B cell (primary cell): ENCODE measurements around the gene LY9. TPM values are rescaled to one million over a fixed set of nuclear protein-coding genes. Genes with fewer than 3 reads are reported as not detected.
A peak's percentile ranks its signal among the peaks of the same experiment; 100 is the strongest.

Source experiments
- ATAC-seq: fragments of 200-7000 bp; cut with Tn5 transposase; one replicate; pipeline ENCODE4 v1.10.0; 2021; ENCODE audit warnings: low read depth, mild to moderate bottlenecking, moderate number of reproducible peaks, moderate library complexity
- CTCF ChIA-PET: fragments of 350-600 bp; sonication (Branson Sonifier 250); formaldehyde crosslinking; loops from one replicate; lab custom pipeline; 2021; ENCODE audit warnings: antibody characterized with exemption, inconsistent platforms; lab: Charles Lee
- POLR2A ChIA-PET: fragments of 350-600 bp; sonication (Branson Sonifier 250); formaldehyde crosslinking; loops from one replicate; lab custom pipeline; 2021; ENCODE audit warnings: antibody characterized with exemption; lab: Charles Lee
- DNase-seq: peaks from one replicate; pipeline ENCODE4 v3.0.0; 2013
- H2AFZ ChIP-seq: 2 replicates; pipeline ENCODE4 v1.6.1; 2012; ENCODE audit warnings: mild to moderate bottlenecking, low read depth, low read length; ENCODE audit not compliant: insufficient read depth, poor library complexity, severe bottlenecking
- H3K27ac ChIP-seq, 2 donors: 1 replicate in 1 of 2; 2 replicates in 1 of 2; pipeline ENCODE4 v1.5.1; 2012 to 2013; ENCODE audit warnings: low read length in 2 of 2, mild to moderate bottlenecking in 2 of 2, moderate library complexity in 1 of 2
- H3K27me3 ChIP-seq, 4 experiments: fragments of 200-600 bp in 1 of 4; sonication (generic) in 1 of 4; replicated peaks in 1 of 4; 1 replicate in 2 of 4; 2 replicates in 2 of 4; pipeline versions ENCODE4 v1.6.1 to v1.7.0; 2013 to 2016; ENCODE audit warnings: low read length in 3 of 4, mild to moderate bottlenecking in 2 of 4, mixed read lengths in 1 of 4, moderate library complexity in 1 of 4; ENCODE audit not compliant: insufficient read depth in 4 of 4, control insufficient read depth in 3 of 4; ENCODE audit errors: control extremely low read depth in 1 of 4
- H3K36me3 ChIP-seq, 2 experiments: replicated peaks in 1 of 2; 1 replicate in 1 of 2; 2 replicates in 1 of 2; pipeline versions ENCODE4 v1.6.1 to v1.7.1; 2013; ENCODE audit warnings: low read length in 1 of 2; ENCODE audit not compliant: insufficient read depth in 2 of 2, control insufficient read depth in 1 of 2; ENCODE audit errors: control extremely low read depth in 1 of 2, extremely low read depth in 1 of 2
- H3K4me1 ChIP-seq, 2 donors: fragments of 200-600 bp in 1 of 2; sonication (generic) in 1 of 2; 1 replicate in 1 of 2; 2 replicates in 1 of 2; pipeline versions ENCODE4 v1.5.1 to v1.6.1; 2013 to 2017; ENCODE audit warnings: low read length in 2 of 2; ENCODE audit not compliant: control insufficient read depth in 2 of 2, insufficient read depth in 2 of 2
- H3K4me2 ChIP-seq: replicated peaks from 2 replicates; pipeline ENCODE3; 2012; ENCODE audit warnings: mild to moderate bottlenecking, low read depth, low read length; ENCODE audit not compliant: poor library complexity, severe bottlenecking
- H3K4me3 ChIP-seq, 5 experiments: fragments of 200-600 bp in 1 of 5; sonication (generic) in 1 of 5; 1 replicate in 3 of 5; 2 replicates in 2 of 5; pipeline versions ENCODE4 v1.5.1 to v1.7.0; 2011 to 2016; ENCODE audit warnings: low read length in 4 of 5, mild to moderate bottlenecking in 4 of 5, low read depth in 2 of 5, control low read depth in 1 of 5, moderate library complexity in 1 of 5; ENCODE audit not compliant: insufficient read depth in 1 of 5; ENCODE audit errors: control extremely low read depth in 1 of 5, extremely low read depth in 1 of 5
- H3K79me2 ChIP-seq: fragments of 200-600 bp; sonication (generic); one replicate; pipeline ENCODE4 v1.6.0; 2016; ENCODE audit warnings: low read length; ENCODE audit not compliant: control insufficient read depth, insufficient read depth
- H3K9ac ChIP-seq: fragments of 200-600 bp; sonication (generic); 2 replicates; pipeline ENCODE4 v1.6.1; 2017; ENCODE audit warnings: mild to moderate bottlenecking, low read length, moderate library complexity
- H3K9me3 ChIP-seq, 3 donors: one replicate each; pipeline versions ENCODE4 v1.6.1 to v1.7.1; 2013; ENCODE audit warnings: low read length in 2 of 3; ENCODE audit not compliant: control insufficient read depth in 2 of 3, insufficient read depth in 1 of 3; ENCODE audit errors: control extremely low read depth in 1 of 3
- H4K20me1 ChIP-seq: 2 replicates; pipeline ENCODE4 v1.6.0; 2012; ENCODE audit warnings: mild to moderate bottlenecking, low read length; ENCODE audit not compliant: insufficient read depth, control insufficient read depth, poor library complexity, severe bottlenecking
- H3K27ac Mint-ChIP-seq: one replicate; pipeline ENCODE4 v1.8.0; 2021; ENCODE audit warnings: mixed read lengths
- H3K27me3 Mint-ChIP-seq: one replicate; pipeline ENCODE4 v1.8.0; 2021; ENCODE audit warnings: mixed read lengths
- H3K4me1 Mint-ChIP-seq: one replicate; pipeline ENCODE4 v1.8.0; 2021; ENCODE audit warnings: mixed read lengths
- H3K4me3 Mint-ChIP-seq: one replicate; pipeline ENCODE4 v1.8.0; 2021; ENCODE audit warnings: mixed read lengths
- H3K9me3 Mint-ChIP-seq: one replicate; pipeline ENCODE4 v1.8.0; 2022; ENCODE audit warnings: mixed read lengths; ENCODE audit not compliant: insufficient read depth
- EZH2 ChIP-seq: IDR thresholded peaks from 2 replicates; pipeline ENCODE4 v1.6.1; 2012; ENCODE audit warnings: borderline replicate concordance, low read depth, mild to moderate bottlenecking, moderate library complexity, low read length; ENCODE audit not compliant: insufficient read depth, poor library complexity, severe bottlenecking
- WGBS: methylation state at CpG from one replicate; pipeline ENCODE4 v1.1.5; 2013; ENCODE audit warnings: missing lambda C conversion rate; ENCODE audit not compliant: insufficient coverage; 5-methylcytosine and 5-hydroxymethylcytosine counted together
- intact Hi-C: fragments of 100-400 bp; cut with micrococcal nuclease; formaldehyde crosslinking; loops from one replicate; pipeline ENCODE4 v1.10.0; 2022
- polyA plus RNA-seq: library from polyadenylated mRNA; depleted of rRNA; stranded (reverse); fragments of >200 nt; gene quantifications from 2 replicates; pipeline ENCODE4 v1.2.3, GENCODE V29; 2012
- total RNA-seq, 2 donors: library from RNA; stranded (reverse); fragments of 120-200 nt in 1 of 2; gene quantifications; 1 replicate in 1 of 2; 2 replicates in 1 of 2; pipeline versions ENCODE4 v1.2.3 to v1.2.4, GENCODE V29; 2013 to 2022
- TF ChIP-seq, protein P1 (sequence below): fragments of 200-600 bp; IDR thresholded peaks from one replicate; pipeline ENCODE4 v1.8.0; 2022; ENCODE audit warnings: antibody characterized with exemption, mild to moderate bottlenecking

Gene LY9
- total and polyA plus RNA-seq, 2 donors (not counting 1 experiment from before 2014, with no cell fraction given), result 252 to 365 TPM

- POLR2A ChIA-PET, result no interaction called here
- CTCF ChIA-PET, result interaction anchor here (1.0 to 9.8 kb wide), 4 partner anchors 25 to 150 kb away, joined by 3 to 150 read pairs (median 4); no protein-coding TSS in a partner anchor
- Histone ChIP-seq H4K20me1 (peaks cover 3% of the 10 kb centered on the region), H3K4me1 (peaks cover 45 to 50% of the 10 kb centered on the region in 2 donors), H3K9ac (no peak overlapping the region), H3K36me3 (peaks cover 5 to 62% of the 10 kb centered on the region in 2 experiments), H2AFZ (no peak overlapping the region), H3K79me2 (peaks cover 99% of the 10 kb centered on the region), H3K9me3 (peaks cover 7 to 14% (median 10%) of the 10 kb centered on the region in 3 donors), H3K4me2 (peak overlapping the region; percentile 87), H3K27ac (no peak overlapping the region), H3K4me3 (no peak overlapping the region), H3K27me3 (no peaks in the 10 kb centered on the region)
- TF ChIP-seq, protein P1, sequence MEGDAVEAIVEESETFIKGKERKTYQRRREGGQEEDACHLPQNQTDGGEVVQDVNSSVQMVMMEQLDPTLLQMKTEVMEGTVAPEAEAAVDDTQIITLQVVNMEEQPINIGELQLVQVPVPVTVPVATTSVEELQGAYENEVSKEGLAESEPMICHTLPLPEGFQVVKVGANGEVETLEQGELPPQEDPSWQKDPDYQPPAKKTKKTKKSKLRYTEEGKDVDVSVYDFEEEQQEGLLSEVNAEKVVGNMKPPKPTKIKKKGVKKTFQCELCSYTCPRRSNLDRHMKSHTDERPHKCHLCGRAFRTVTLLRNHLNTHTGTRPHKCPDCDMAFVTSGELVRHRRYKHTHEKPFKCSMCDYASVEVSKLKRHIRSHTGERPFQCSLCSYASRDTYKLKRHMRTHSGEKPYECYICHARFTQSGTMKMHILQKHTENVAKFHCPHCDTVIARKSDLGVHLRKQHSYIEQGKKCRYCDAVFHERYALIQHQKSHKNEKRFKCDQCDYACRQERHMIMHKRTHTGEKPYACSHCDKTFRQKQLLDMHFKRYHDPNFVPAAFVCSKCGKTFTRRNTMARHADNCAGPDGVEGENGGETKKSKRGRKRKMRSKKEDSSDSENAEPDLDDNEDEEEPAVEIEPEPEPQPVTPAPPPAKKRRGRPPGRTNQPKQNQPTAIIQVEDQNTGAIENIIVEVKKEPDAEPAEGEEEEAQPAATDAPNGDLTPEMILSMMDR, result no peak
- TF ChIP-seq EZH2, result no peak
- Mint-ChIP-seq H3K27me3 (no peaks in the 10 kb centered on the region), H3K27ac (no peak overlapping the region), H3K4me3 (peak overlapping the region; percentile 99), H3K9me3 (peaks cover 5% of the 10 kb centered on the region), H3K4me1 (peaks cover 80% of the 10 kb centered on the region)
- intact Hi-C loops, result no loop called here
- ATAC-seq, result no peak
- no peak for DNase-seq
- WGBS, result 97% methylated on average over 38 of the region's 43 CpGs
These were observed 6.0 kb downstream of the LY9 start for GRCh38 chr1:160801836-160802580.
